IPS-18c (cell line): ENCODE measurements around the gene CHAT.

ENCODE experiments used
- H3K4me3 ChIP-seq: 2 replicates; pipeline ENCODE4 v1.7.0; 2013; ENCODE audit warnings: low read depth, mild to moderate bottlenecking, low read length, moderate library complexity; ENCODE audit not compliant: insufficient read depth
- H3K9me3 ChIP-seq: one replicate; pipeline ENCODE4 v1.6.1; 2013; ENCODE audit warnings: mild to moderate bottlenecking, low read length, moderate library complexity; ENCODE audit not compliant: control insufficient read depth, insufficient read depth

CHAT gene

DNA sequence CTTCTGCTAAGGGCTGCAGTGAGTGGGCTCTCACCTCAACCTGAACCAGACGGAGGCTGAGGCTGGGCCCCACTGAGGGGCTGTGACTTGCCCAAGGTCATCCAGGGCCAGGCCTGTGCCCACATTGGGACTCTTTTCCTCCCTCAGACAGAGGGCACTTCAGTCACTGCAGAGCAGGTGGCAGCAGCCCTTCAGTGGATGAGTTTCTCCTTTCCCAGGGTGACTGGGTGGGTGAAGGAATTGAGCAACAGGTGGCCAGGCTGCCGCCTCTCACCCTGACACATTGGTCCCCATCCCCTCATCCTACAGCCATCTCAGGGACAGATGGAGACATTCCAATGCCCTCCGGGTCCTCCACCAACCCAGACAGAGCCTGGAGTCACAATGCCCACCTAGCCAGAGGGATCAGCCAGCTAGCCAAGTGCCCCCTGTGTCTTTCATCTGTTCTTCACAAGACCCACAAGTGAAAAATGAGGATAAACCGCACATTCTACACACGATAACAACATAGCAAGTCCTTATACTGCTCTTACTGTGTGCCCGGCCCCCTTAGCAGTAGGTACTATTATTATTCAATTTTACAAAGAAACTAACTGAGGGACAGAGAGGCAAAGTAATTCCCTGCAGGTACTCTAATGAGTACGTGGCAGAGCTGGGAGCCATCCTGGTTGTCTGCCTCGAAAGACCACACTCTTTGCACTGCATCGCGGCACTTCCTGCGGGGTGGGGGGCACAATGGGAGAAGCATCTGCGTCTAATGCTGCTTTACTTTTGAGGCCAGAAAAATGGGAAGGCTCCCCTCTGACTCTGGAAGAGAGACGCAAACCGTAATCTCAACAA lies 5.5 kb upstream of the CHAT start:
- Histone ChIP-seq H3K4me3 (peak overlapping the region; percentile 55), H3K9me3 (peaks cover 4% of the 10 kb centered on the region)

DNA sequence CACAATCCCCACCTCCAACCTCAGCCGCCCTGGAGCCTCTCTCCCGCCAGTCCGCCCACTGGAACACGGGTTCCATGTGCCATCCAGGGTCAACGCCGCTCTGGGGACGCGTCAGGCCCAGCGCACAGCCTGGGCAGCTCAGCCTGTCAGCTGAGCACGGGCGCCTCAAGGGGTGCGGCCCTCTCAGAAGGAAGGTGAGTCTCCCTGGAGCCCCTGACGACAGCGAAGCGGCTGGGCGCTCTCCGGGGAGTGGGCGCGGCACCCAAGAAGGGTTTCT lies 4.9 kb upstream of the CHAT start:
- H3K4me3 ChIP-seq, result peak overlapping the region; percentile 55
- H3K9me3 ChIP-seq, result peaks cover 4% of the 10 kb centered on the region

DNA sequence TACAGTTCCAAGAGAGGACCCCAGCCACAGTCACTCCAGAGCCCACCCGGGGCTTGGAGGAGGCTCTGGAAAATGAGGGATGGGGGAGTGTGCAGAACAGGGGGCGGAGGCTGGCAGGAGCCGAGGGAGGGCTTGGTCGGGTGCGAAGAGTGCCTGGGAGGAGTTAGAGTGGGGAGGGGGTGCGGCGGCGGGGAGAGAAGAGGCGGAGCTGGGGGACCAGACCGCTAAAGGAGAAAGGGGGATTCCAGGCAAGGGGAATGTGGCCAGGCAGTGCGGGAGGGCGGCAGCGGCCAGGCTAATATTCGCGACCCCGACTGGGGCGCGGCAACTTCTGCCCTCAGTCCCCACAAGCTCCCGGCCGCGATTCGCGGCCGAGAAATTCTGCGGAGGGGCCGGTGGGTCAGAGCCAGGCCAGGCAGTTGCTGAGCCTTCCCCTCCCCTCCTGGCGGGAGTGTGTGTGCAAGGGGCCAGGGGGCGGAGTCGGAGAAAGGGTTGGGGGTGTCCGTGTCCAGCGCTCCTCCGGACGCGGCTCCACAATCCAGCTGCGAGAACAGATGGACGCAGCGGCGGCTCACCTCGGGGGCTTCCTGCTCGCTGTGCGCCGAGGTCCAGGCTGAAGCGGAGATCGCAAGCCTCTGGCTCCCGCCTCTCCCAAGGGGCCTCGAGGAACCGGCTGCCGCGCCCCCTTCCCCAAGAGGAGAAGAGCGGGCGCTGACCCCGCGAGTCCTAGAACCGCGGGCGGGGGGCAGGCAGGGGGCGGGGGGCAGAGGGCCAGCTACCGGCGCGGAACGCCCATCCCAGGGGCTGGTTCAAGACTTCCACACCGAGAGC lies 4.3 kb upstream of the CHAT start:
- peak overlapping the region; percentile 55 for H3K4me3 ChIP-seq
- H3K9me3 ChIP-seq, result peaks cover 4% of the 10 kb centered on the region

DNA sequence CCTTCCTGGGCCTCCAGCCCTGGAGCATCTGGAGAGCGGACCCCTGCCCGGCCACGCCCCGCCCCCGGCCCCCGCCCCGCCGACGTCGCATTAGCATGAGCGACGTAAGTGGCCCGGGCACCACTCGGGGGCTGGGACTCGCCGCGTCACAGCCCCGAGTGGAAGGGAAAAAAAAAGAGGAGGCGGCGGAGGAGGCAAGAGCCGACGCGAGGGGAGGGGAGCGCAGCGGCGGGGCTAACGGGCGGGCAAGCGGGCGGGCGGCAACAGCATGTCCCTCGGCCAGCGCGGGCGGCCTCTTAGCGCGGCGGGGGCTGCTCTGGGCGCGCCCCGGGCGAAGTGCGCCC lies 3.8 kb upstream of the CHAT start, which contains the start of gene SLC18A3:
SLC18A3 (plus strand) TSS at position 197 of the 344 bp plus-strand sequence. CDS start 431 bp downstream, outside the sequence.
- Histone ChIP-seq H3K4me3 (peak within 1 kb of the TSS; percentile 55), H3K9me3 (peaks cover 4% of the 10 kb centered on the region)

DNA sequence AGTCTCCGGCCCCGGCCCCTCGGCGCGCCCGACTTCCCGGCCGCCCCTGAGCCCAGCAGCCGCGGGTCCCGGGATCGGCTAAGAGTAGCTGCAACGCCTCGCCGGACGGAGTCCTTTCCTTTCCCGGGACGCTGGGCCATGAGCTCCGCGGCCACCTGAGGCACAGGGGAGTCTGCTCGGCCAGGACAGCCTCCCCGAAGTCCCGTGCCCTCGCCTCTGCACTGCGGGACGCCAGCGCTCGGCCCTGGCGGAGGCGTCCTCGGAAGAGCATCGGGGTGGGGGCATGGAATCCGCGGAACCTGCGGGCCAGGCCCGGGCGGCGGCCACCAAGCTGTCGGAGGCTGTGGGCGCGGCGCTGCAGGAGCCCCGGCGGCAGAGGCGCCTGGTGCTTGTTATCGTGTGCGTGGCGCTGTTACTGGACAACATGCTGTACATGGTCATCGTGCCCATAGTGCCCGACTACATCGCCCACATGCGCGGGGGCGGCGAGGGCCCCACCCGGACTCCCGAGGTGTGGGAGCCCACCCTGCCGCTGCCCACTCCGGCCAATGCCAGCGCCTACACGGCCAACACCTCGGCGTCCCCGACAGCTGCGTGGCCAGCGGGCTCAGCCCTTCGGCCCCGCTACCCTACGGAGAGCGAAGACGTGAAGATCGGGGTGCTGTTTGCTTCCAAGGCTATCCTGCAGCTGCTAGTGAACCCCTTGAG lies 3.2 kb upstream of the CHAT start:
- peaks cover 4% of the 10 kb centered on the region for H3K9me3 ChIP-seq
- H3K4me3 ChIP-seq, result peak overlapping the region; percentile 44

DNA sequence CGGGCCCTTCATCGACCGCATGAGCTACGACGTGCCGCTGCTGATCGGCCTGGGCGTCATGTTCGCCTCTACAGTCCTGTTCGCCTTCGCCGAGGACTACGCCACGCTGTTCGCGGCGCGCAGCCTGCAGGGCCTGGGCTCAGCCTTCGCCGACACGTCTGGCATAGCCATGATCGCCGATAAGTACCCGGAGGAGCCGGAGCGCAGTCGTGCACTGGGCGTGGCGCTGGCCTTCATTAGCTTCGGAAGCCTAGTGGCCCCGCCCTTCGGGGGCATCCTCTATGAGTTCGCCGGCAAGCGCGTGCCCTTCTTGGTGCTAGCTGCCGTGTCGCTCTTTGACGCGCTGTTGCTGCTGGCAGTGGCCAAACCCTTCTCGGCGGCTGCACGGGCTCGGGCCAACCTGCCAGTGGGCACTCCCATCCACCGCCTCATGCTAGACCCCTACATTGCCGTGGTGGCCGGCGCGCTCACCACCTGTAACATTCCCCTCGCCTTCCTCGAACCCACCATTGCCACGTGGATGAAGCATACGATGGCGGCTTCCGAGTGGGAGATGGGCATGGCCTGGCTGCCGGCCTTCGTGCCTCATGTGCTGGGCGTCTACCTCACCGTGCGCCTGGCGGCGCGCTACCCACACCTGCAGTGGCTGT lies 2.5 kb upstream of the CHAT start:
- peaks cover 4% of the 10 kb centered on the region for H3K9me3 ChIP-seq
- H3K4me3 ChIP-seq, result peak overlapping the region; percentile 34

DNA sequence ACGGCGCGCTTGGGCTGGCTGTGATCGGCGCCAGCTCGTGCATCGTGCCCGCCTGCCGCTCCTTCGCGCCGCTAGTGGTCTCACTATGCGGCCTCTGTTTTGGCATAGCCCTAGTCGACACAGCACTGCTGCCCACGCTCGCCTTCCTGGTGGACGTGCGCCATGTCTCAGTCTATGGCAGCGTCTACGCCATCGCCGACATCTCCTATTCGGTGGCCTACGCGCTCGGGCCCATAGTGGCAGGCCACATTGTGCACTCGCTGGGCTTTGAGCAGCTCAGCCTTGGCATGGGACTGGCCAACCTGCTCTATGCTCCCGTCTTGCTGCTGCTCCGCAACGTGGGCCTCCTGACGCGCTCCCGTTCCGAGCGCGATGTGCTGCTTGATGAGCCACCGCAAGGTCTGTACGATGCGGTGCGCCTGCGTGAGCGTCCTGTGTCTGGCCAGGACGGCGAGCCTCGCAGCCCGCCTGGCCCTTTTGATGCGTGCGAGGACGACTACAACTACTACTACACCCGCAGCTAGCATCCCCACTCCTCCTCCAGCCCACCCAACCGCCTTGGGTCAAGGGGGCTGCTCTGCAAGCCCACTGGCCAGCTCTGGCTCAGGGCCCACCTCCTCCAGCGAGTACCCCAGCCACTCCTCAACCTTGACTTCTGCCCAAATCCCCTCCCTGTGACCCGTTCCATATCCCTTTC lies 1.9 kb upstream of the CHAT start:
- Histone ChIP-seq H3K9me3 (peaks cover 4% of the 10 kb centered on the region), H3K4me3 (no peak overlapping the region; the same call in 1 of the 2 replicates)

DNA sequence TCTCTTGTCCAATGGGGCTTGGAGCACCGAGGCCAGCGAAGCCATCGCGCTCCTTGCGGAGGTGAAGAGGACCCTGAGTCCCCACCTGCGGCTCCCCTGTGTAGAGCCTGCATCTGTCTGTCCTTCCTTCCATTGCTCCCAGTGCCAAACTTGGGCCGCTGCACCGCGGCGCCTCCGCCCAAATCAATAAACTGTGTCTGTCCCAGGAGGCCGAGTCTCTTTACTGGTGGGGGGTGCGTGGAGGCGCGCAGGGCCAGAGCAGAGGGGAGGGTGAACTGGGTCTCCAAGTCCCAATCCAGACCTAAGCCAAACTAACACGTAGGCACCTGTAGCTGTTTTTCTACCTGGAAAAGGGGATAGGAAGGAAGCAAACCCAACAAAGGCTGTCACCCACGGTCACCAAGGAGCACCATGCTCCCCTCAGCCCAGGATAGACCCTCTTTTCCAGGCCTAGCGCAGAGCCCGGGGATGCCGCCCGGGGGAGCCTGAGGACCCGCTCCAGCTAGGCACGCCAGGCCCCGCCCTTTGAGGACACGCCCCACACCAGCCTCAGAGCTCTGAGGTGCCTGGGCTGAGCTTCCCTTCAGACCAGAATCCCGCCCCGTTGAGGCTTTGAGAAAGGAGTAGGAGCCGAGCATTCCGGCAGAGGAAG lies 1.2 kb upstream of the CHAT start:
- Histone ChIP-seq H3K4me3 (peak overlapping the region; percentile 40; the same call in 1 of the 2 replicates), H3K9me3 (peaks cover 4% of the 10 kb centered on the region)

DNA sequence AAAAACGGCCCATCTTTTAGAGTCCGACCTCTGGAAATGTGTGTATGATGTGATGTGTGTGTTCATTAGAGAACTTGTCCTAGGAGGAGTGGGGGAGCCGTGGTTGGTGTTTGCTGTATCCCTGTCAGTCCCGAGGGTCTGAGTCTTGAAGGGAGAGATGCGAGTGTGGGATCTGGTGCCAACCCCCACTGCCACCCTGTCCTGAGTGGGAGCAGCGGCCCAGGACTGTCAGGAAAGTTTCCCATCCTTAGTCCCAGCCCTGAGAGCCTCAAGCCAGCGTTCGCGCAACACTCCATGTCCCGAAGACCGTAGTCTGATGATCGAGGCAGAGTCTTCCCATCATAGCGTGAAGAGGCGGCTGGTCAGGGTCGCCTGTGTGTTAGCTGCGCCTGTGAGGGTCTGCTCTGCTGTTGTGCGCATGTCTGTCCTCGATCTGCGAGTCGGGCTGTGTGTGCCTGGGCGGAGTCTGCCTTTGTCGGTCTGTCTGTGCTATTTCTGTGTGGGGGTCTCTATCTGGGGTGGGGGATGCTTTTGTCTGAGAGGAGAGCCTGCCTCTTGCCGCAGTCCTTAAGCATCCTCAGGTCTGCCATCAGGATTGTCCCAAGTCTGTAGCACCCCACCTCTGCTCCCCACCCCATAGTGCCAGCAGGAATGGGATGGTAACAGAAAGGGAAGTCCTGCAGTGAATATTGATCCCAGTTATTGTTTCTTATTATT lies 514 bp upstream of the CHAT start:
- Histone ChIP-seq H3K9me3 (peaks cover 4% of the 10 kb centered on the region), H3K4me3 (peak overlapping the region; percentile 40; the same call in 1 of the 2 replicates)

DNA sequence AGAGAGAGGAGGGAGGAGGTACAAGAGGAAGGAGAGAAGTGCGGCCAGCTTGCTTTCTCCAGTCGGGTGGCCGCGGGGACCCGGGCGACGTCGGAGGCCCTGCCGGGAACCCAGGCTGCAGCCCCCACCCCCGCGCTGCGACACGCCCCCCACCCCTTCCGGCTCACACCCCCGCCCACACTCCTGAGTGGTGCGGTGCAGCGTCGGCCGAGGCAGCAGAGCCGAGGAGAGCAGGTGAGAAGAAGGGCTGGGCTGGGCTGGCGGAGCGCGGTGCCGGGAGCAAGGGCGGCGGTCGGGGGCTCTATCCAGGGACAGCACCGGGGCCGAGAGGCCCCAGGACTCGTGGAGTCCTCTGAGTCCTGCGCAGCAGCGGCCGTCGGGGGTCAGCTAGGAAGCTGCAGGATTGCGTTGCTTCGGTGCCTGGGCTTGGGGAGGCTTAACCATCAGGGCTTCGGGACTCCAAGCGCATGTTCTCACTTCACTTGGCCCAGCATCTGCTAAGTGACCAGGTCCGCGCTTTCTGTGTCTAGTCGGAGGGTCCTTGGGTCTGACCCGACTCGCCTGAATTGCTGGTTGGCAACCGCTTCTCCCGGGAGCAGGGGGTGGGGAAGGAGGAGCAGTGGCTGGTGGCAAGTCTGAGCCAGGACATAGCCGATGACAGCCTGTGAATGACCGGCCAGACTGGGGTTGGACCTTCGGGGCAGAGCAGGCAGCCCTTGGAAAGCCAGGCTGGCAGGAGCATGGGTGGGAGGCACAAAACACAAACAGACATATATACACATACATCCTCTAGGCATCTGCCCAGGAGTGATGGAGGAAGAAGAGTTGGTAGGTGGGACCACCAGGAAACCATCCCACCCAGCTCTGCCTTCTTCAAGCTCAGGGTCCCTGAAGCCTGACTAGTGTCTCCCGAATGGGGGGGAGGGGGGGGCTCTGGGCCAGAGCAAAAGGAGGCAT lies 683 bp downstream of the CHAT start:
- peak overlapping the region; percentile 34 for H3K4me3 ChIP-seq
- H3K9me3 ChIP-seq, result no peaks in the 10 kb centered on the region

DNA sequence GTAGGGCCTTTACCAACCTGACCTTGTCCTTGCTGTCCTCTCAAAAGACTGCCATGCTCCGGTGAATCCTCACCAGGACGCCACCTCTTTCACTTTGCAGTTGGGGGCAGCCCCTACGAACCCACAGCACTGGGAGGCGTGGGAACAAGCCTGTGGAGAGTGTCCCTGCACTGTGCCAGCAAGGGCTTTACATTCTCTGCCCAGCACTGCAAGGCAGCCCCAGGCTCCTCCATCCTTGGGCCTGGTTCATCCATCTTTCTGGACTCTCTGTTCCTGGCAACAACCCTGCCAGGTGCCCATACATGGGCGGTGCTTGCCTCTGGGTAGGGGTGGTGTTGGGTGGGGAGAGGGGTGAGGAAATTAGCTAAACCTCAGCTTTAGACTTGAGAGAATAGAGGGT lies 1.4 kb downstream of the CHAT start:
- no peaks in the 10 kb centered on the region for H3K9me3 ChIP-seq
- H3K4me3 ChIP-seq, result no peak overlapping the region

DNA sequence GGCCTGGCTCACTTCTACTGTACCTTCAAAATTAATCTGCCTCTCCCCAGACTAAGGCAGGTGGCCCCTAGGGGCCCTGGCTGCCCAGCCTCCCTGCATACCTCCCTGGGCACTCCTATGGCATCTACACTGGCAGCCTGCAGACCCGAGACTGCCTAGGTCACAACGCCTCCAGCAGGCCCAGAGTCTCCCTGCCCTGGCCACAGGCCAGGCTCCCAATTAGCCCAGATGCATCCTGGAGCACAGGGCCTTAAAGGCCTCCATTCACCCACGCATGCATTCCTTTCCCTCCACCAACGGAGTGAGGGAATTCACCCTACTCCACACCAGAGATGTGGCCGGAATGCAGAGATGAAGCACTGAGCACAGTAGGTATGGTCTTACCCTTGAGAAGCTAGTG lies 1.9 kb downstream of the CHAT start:
- H3K4me3 ChIP-seq, result no peak overlapping the region
- H3K9me3 ChIP-seq, result no peaks in the 10 kb centered on the region

DNA sequence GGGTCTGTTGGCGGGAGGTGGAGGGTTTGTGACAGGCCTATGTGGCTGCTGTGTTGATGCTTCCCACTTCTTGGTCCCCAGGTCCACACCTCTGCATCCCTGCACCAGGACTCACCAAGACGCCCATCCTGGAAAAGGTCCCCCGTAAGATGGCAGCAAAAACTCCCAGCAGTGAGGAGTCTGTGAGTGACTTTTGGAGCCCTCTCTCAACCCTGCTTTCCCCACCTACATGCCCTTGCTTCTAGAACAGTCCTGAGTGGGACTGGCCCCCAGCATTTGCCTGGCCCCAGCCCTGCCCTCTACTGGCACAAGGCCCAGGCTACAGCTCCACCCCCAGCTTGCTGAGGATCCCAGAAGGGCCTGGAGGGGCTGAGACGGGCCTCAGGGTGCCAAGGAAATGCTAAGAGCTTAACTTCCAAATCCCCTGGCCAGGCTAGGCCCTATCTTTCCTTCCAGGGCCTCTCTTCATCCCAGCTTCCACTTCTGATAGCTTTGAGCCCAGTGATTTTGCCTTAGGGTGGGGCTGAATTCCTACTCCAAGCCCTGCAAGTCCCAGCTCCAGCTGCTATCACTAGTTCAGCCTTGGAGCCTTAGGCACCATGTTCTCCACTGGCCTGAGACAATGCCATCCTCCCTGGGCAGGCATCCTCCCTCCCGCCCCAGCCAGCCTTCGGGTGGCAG lies 2.7 kb downstream of the CHAT start:
- no peak overlapping the region for H3K4me3 ChIP-seq
- no peaks in the 10 kb centered on the region for H3K9me3 ChIP-seq
